ENCODE measurements around the gene UBA3. TPM values are rescaled to one million over a fixed set of nuclear protein-coding genes. Genes with fewer than 3 reads are reported as not detected.

Gene UBA3
- total RNA-seq, 2 donors from 2014 or later: 74.6 to 76.6 TPM

DNA sequence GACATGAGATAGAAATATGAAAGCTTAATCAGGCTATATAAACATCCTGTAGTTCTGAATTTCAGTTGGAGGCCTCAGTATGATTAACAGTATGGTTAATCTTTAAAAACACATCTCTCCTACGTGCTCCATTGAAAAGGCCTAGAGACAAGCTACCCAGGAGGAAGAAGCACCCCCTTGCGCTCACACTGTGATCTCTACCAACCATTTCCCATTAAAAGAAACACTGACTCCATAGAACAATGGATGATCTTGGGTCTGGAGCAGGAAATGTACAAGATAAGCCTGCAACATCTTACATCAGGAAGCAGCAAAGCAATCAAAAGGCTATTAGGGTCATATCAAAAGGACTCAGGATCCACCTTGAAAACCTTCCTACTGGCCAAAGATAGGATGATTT lies 63.3 kb downstream of the UBA3 start:
- no peaks in the 10 kb centered on the region for H3K27me3 ChIP-seq (ENCODE audit: control insufficient read depth, insufficient read depth, low read length, poor library complexity, severe bottlenecking)
- H3K36me3 Mint-ChIP-seq (ENCODE audit: low read depth): peaks cover 18% of the 10 kb centered on the region
- H3K9ac ChIP-seq (ENCODE audit: extremely low read depth, low read length, poor library complexity, severe bottlenecking): no peak overlapping the region
- H3K9me3 Mint-ChIP-seq: no peaks in the 10 kb centered on the region
- no peak for DNase-seq
- no peak overlapping the region for H3K4me3 ChIP-seq (ENCODE audit: low read length)
- H3K9me3 ChIP-seq (ENCODE audit: control insufficient read depth, low read length): no peaks in the 10 kb centered on the region
- H3K27ac Mint-ChIP-seq: no peak overlapping the region
- H3K36me3 ChIP-seq (ENCODE audit: control insufficient read depth, insufficient read depth, low read length): peaks cover 21% of the 10 kb centered on the region
- H3K27ac ChIP-seq (ENCODE audit: low read depth, low read length): no peak overlapping the region
- peaks cover 5% of the 10 kb centered on the region for H3K4me1 ChIP-seq (ENCODE audit: control insufficient read depth, insufficient read depth, low read length)
- H3K4me1 Mint-ChIP-seq: peaks cover 15% of the 10 kb centered on the region
- 95 to 100% methylated on average over 1 to 2 of the region's 2 CpGs for WGBS, 2 experiments (ENCODE audit: insufficient coverage in 1 of 2, insufficient read length in 1 of 2)
- H3K27me3 Mint-ChIP-seq (ENCODE audit: insufficient read depth): no peaks in the 10 kb centered on the region
- TF ChIP-seq, protein P1, sequence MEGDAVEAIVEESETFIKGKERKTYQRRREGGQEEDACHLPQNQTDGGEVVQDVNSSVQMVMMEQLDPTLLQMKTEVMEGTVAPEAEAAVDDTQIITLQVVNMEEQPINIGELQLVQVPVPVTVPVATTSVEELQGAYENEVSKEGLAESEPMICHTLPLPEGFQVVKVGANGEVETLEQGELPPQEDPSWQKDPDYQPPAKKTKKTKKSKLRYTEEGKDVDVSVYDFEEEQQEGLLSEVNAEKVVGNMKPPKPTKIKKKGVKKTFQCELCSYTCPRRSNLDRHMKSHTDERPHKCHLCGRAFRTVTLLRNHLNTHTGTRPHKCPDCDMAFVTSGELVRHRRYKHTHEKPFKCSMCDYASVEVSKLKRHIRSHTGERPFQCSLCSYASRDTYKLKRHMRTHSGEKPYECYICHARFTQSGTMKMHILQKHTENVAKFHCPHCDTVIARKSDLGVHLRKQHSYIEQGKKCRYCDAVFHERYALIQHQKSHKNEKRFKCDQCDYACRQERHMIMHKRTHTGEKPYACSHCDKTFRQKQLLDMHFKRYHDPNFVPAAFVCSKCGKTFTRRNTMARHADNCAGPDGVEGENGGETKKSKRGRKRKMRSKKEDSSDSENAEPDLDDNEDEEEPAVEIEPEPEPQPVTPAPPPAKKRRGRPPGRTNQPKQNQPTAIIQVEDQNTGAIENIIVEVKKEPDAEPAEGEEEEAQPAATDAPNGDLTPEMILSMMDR (conservative IDR thresholded peaks at IDR 0.05): no peak
- no peak overlapping the region for H3K4me3 Mint-ChIP-seq

DNA sequence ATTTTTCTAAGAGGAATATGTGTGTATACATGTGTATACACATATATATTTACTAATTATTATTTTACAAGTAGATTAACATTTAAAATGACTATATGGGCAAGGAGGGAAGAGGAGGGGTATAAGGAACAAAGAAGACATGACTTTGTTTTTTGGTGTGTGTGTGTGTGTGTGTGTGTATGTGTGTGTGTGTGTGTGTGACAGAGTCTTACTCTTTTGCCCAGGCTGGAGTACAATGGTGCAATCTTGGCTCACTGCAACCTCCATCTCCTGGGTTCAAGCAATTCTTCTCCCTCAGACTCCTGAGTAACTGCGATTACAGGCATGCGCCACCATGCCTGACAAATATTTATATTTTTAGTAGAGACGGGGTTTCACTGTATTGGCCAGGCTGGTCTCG lies 64.1 kb downstream of the UBA3 start:
- peaks cover 21% of the 10 kb centered on the region for H3K4me1 Mint-ChIP-seq
- H3K4me3 Mint-ChIP-seq: no peak overlapping the region
- H3K36me3 Mint-ChIP-seq (ENCODE audit: low read depth): peaks cover 18% of the 10 kb centered on the region
- Histone ChIP-seq H3K9me3 (ENCODE audit: control insufficient read depth, low read length) (no peaks in the 10 kb centered on the region), H3K4me3 (ENCODE audit: low read length) (no peak overlapping the region), H3K36me3 (ENCODE audit: control insufficient read depth, insufficient read depth, low read length) (peaks cover 17% of the 10 kb centered on the region), H3K27ac (ENCODE audit: low read depth, low read length) (no peak overlapping the region), H3K9ac (ENCODE audit: extremely low read depth, low read length, poor library complexity, severe bottlenecking) (no peak overlapping the region), H3K4me1 (ENCODE audit: control insufficient read depth, insufficient read depth, low read length) (peaks cover 5% of the 10 kb centered on the region), H3K27me3 (ENCODE audit: control insufficient read depth, insufficient read depth, low read length, poor library complexity, severe bottlenecking) (no peaks in the 10 kb centered on the region)
- WGBS, 2 experiments (ENCODE audit: insufficient coverage in 1 of 2, insufficient read length in 1 of 2): 90 to 96% methylated on average over 4 of the region's 4 CpGs
- H3K27me3 Mint-ChIP-seq (ENCODE audit: insufficient read depth): no peaks in the 10 kb centered on the region
- no peak for DNase-seq
- TF ChIP-seq, protein P1 (conservative IDR thresholded peaks at IDR 0.05): no peak
- no peaks in the 10 kb centered on the region for H3K9me3 Mint-ChIP-seq
- H3K27ac Mint-ChIP-seq: no peak overlapping the region

DNA sequence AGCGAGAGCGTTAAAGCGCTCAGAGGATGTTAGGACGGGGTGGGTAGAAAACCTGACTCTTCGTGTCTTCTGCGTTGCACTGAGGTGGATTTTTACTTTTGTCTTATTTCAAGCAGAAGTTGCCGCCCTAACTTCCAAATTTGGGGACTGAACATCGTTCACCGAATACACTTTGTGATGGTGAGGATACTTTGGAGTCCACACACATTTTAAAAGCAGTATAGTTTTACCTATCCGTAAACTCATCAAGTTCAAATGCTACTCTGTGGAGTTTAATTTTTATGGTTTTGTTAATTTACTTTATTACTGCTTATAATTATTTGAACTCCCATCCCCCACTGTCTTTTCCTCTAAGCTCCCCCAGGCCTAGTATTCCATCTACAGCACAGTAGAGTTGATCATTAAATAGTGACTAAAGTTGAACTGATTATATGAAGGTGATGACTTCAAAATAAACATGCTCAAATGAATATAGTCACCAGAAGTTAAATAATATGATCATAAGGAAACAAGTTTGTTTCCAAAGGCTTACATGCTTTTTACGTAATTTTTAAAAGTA lies 66.1 kb downstream of the UBA3 start:
- Mint-ChIP-seq H3K4me1 (peaks cover 40% of the 10 kb centered on the region), H3K36me3 (ENCODE audit: low read depth) (peaks cover 18% of the 10 kb centered on the region), H3K9me3 (no peaks in the 10 kb centered on the region), H3K27me3 (ENCODE audit: insufficient read depth) (no peaks in the 10 kb centered on the region), H3K4me3 (peak overlapping the region; percentile 73), H3K27ac (peak overlapping the region; percentile 68)
- no peak overlapping the region for H3K27ac ChIP-seq (ENCODE audit: low read depth, low read length)
- TF ChIP-seq, protein P1 (conservative IDR thresholded peaks at IDR 0.05): no peak
- WGBS, 2 experiments (ENCODE audit: insufficient coverage in 1 of 2, insufficient read length in 1 of 2): 22 to 43% methylated on average over 2 to 10 of the region's 11 CpGs
- no peak for DNase-seq
- H3K9ac ChIP-seq (ENCODE audit: extremely low read depth, low read length, poor library complexity, severe bottlenecking): peak overlapping the region; percentile 66
- peaks cover 8% of the 10 kb centered on the region for H3K36me3 ChIP-seq (ENCODE audit: control insufficient read depth, insufficient read depth, low read length)
- H3K4me3 ChIP-seq (ENCODE audit: low read length): peak overlapping the region; percentile 79
- H3K9me3 ChIP-seq (ENCODE audit: control insufficient read depth, low read length): no peaks in the 10 kb centered on the region
- no peaks in the 10 kb centered on the region for H3K27me3 ChIP-seq (ENCODE audit: control insufficient read depth, insufficient read depth, low read length, poor library complexity, severe bottlenecking)
- peaks cover 5% of the 10 kb centered on the region for H3K4me1 ChIP-seq (ENCODE audit: control insufficient read depth, insufficient read depth, low read length)

Measured in endodermal cell (in vitro differentiated cells).